HepG2 (cell line): ENCODE results near the gene SMOC1.

ENCODE experiments used
- FOXM1 ChIP-seq: sonication (generic); formaldehyde crosslinking; IDR thresholded peaks from 2 replicates; pipeline ENCODE4 v1.5.0; 2020; ENCODE audit warnings: missing genetic modification reagents
- RFX5 ChIP-seq: IDR thresholded peaks from 2 replicates; pipeline ENCODE4 v1.6.1; 2011; ENCODE audit warnings: low read depth, low read length, improper control_type of control experiment
- SAFB2 ChIP-seq: sonication (generic); formaldehyde crosslinking; IDR thresholded peaks from 2 replicates; pipeline ENCODE4 v1.5.1; 2020; ENCODE audit warnings: missing genetic modification reagents, low read depth, mild to moderate bottlenecking, borderline replicate concordance
- SOX6 ChIP-seq, 2 experiments: fragments of 450-650 bp in 1 of 2; sonication (generic) in 1 of 2; formaldehyde crosslinking in 1 of 2; IDR thresholded peaks; 2 replicates each; pipeline versions ENCODE4 v1.4.0 to v1.6.1; 2017 to 2020; ENCODE audit warnings: antibody characterized with exemption in 1 of 2, mild to moderate bottlenecking in 1 of 2, missing genetic modification reagents in 1 of 2
- YY1 ChIP-seq: IDR thresholded peaks from 2 replicates; pipeline ENCODE4 v1.6.1; 2011; ENCODE audit warnings: low read length, low read depth, moderate library complexity, mild to moderate bottlenecking; ENCODE audit not compliant: insufficient read depth, insufficient replicate concordance

DNA sequence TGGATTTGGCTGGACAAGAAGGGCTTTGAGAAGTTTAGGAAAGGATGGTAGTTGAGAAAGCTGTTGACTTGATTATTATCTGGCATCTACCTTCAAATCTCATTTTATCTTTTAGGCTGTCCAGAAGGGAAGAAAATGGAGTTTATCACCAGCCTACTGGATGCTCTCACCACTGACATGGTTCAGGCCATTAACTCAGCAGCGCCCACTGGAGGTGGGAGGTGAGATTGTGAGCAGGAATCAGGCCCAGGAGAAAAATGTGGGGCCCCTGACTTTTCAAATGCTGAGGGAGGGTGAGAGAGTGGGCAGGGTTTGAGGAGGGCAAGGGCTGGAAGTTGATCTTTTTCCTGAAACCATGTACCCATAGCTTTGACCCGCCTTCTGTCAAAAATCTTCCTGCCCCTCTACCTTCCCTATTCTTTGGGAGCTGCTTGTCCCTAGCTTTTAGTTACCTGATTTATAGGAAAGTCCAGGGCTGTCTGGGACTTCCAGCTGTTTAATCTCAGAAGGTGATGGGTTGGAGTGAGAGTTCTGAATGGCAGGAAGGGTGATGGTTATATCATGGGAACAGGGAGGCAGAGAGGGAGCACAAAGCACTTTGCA lies 134.2 kb downstream of the SMOC1 start:
- TF ChIP-seq YY1 = no peak
- no peak for TF ChIP-seq FOXM1 (CRISPR knock-in tag)
- no peak for TF ChIP-seq RFX5
- no peak for TF ChIP-seq SAFB2 (CRISPR knock-in tag)
- TF ChIP-seq SOX6 (IDR thresholded peaks at IDR 0.05) = no peak
- TF ChIP-seq SOX6 (CRISPR knock-in tag; IDR thresholded peaks at IDR 0.05) = no peak
